HG02678 (cell line): ENCODE results near the gene COL1A2.
A peak's percentile ranks its signal among the peaks of the same experiment; 100 is the strongest.

ENCODE experiments used
- ATAC-seq: cut with Tn5 transposase; IDR thresholded peaks from one replicate; pipeline ENCODE4 v1.9.1; 2021; ENCODE audit warnings: mild to moderate bottlenecking, moderate library complexity; ENCODE audit not compliant: unreplicated experiment

COL1A2 gene

GRCh38 chr7:94394437-94395140, at the start of gene COL1A2:
COL1A2 (plus strand) TSS chr7:94394895; CDS start chr7:94395032, 137 bp downstream.
- ATAC-seq = peak; percentile 30

DNA sequence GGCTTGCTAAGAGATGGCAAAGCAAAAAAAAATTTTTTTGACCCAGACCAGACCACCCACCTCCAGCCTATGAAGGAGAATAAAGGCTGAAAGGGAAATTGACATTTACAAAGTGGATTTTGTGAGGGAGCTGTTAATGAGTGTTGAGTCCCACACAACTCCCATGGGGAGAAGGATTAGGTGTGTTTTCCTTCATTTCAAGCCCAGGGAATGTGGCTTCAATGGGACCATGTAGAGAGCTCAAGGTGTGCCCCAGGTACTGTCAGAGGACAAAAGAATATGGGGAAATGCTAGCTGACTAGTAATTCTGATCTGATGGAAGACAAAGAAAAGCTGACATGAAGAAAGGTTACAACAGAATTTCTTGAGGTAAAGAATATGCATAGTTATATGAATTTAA, 48.8 kb upstream of the COL1A2 start:
- no peak for ATAC-seq

DNA sequence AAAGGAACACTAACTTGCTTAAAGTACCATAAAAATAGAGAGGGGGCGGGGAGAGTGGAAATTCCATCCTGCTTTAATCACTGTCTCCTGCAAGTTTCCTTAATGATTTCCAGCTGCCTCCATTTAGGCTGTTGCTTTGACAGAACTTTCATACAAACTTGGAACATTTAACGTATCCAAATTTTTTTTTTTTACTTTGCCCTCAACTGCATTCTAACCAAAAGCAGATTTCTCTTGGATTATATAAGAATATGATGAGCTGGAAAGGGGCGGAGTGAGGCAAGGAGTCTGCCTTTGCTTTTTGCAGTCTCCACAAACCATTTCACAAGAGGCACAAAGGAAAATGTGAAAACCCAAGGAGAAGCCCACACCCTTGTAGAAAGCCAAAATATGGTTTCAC, 46.6 kb upstream of the COL1A2 start:
- no peak for ATAC-seq

DNA sequence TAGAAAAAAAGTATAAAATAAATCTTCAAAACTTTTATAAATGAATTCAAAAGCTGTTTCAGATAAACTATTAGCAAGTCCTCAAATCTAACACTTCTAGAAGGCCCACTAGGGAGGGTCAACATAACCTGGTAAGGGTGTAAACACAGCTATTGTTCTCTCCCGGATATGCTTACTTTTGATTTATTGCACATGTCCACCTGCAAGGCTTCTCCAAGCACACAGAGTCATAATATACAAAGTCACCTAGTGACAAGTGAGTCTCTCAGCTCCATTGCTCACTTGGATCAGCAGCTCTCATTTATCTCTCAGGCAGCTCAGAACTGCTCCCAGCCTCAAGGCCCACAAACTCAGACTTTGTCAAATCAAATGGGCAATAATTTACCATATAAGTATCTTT, 44.0 kb upstream of the COL1A2 start:
- ATAC-seq = no peak

DNA sequence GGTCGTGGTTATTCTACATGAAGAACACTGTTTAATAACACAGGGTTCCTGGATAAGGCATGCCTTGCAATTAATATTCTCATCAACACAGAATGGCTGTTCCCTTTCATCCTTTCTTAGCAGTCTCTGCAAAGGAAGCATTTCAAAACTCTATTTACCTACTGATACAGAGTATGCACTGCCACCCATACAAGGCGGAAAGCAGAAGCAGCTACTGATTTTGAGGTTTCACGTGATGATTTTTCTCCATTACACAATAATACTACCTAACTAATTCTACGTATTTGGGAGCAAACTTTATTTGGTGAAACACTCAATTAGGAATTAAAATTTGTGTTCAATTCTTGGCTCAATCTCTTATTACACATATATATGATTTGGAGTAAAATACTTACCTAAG, 43.0 kb upstream of the COL1A2 start:
- no peak for ATAC-seq

- no peak for ATAC-seq
Observed at GRCh38 chr7:94352887-94353286, 41.8 kb upstream of the COL1A2 start.

- ATAC-seq = no peak
Observed at GRCh38 chr7:94354953-94355352, 39.7 kb upstream of the COL1A2 start.

GRCh38 chr7:94355454-94355853, 39.2 kb upstream of the COL1A2 start:
- ATAC-seq = no peak

GRCh38 chr7:94357076-94357475, 37.6 kb upstream of the COL1A2 start:
- no peak for ATAC-seq

DNA sequence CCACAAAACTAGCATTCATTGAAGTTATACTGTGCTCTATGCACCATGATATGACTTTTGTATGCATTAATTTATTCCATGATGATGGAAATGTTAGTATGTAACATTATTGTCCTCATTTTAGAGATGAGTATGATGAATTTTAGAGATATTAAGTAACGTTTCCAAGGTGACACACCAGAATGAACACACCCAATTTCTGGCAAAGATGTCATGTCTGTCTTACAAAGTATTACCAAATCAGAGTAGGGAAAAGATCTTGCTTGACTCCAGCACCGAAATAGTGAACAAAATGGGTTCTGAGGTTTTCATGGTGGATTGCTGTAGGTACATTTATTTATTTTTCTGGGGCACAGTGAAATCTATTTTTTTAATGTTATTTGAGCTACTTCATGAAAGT, 33.8 kb upstream of the COL1A2 start:
- ATAC-seq = no peak

DNA sequence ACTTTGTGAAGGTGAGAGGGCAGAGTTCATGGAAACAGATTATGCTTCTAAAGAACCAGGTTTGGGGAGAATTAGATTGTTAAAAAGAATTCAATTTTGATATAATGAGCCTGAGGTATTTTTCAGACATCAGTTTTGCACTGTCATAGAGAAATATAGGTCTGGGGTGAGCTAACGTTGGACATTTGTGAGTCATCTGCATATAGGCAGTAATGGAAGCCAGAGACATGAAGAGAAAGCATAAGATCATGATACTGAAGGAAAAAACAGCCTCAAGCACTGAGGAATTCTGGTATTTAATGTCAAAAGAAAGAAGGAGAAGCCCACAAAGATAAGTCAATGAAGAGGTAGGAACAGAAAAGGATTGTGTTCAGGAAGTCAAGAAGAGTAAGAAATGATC, 32.4 kb upstream of the COL1A2 start:
- no peak for ATAC-seq

- no peak for ATAC-seq
Observed at GRCh38 chr7:94364816-94365215, 29.9 kb upstream of the COL1A2 start.

- ATAC-seq = no peak
Observed at GRCh38 chr7:94366163-94366562, 28.5 kb upstream of the COL1A2 start.

DNA sequence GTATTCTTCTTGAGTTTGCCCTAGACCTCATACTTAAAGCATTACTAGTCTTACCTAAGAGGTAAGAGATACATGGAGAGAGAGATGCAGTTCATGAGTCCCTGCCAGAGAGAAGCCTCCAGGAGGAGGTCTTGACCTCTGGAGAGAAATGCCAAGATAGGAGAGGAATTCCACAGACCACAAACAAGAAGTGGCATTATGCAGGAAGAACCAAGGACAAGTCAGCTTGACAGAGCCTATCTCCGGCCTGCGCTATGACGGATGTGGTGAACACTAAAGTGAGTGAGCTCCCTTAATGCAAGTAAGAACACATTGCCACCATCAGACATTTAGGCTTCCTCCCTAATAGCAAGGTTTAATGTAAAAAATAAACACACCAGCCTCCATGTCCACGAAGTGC, 27.9 kb upstream of the COL1A2 start:
- no peak for ATAC-seq

- no peak for ATAC-seq
Observed at GRCh38 chr7:94367949-94368348, 26.7 kb upstream of the COL1A2 start.

GRCh38 chr7:94368371-94368791, 26.3 kb upstream of the COL1A2 start:
- no peak for ATAC-seq

- no peak for ATAC-seq
Observed at GRCh38 chr7:94374231-94374630, 20.5 kb upstream of the COL1A2 start.

- ATAC-seq = no peak
Observed at GRCh38 chr7:94374721-94375566, 19.8 kb upstream of the COL1A2 start.

DNA sequence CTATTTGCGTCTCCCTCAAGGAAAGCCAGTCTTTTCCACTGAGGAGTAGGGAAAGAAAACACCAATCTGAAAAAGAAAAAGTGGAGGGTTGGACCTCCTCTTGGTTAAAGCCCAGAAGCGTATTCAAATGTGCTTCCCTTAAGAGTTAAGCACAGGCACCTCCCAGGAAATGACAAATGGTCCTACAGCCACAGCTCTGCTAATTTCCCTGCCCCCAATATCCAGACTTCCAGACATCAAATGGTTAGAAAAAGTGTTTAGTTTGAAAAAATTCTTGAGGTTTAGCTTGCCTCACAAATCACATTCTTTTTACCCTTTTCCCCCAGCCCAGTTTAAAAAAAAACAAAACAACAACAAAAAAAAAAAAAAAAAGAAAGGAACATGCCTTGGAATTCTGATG, 19.0 kb upstream of the COL1A2 start:
- ATAC-seq = no peak

GRCh38 chr7:94376281-94376680, 18.4 kb upstream of the COL1A2 start:
- ATAC-seq = no peak

DNA sequence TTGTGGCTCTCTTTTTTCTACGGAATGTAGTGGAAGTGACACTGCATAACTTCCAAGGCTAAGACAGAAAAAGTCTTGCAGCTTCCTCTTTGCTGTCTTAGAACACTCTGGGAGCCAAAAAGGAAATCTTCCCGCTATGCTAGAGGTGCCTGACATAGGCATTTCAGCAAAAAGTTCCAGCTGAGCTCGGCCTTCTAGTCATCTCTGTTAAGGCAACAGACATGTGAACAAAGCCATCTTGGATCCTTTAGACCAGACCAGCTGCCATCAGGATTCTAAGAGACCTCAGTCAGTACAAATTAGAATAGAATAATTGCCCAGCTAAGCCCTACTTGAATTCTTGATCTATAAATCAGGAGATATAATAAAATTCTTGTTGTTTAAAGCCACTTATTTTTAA, 16.3 kb upstream of the COL1A2 start:
- ATAC-seq = no peak

- ATAC-seq = no peak
Observed at GRCh38 chr7:94380264-94380663, 14.4 kb upstream of the COL1A2 start.
